Panc1 (cell line): ENCODE data around the gene PPP1CA. TPM values are rescaled to one million over a fixed set of nuclear protein-coding genes. Genes with fewer than 3 reads are reported as not detected.
A peak's percentile ranks its signal among the peaks of the same experiment; 100 is the strongest.
"Not testable (repeated sequence)": the region's sequence is repeated elsewhere in the genome, so short reads cannot be mapped to it uniquely, and the experiment has no call there.

ENCODE experiments used
- ATAC-seq: fragments of 200-7000 bp; cut with Tn5 transposase; 2 replicates; pipeline ENCODE4 v1.9.1; 2020; ENCODE audit warnings: mild to moderate bottlenecking, moderate library complexity
- BruUV-seq: library from RNA; stranded (reverse); fragments of 400-500 nt; replicated peaks from 2 replicates; lab custom pipeline; 2021; lab: Mats Ljungman, UMichigan
- CTCF ChIA-PET: fragments of 300-600 bp; sonication (Branson Sonifier 250); formaldehyde crosslinking; loops from one replicate; lab custom pipeline; 2022; ENCODE audit warnings: antibody characterized with exemption; lab: Charles Lee
- POLR2A ChIA-PET: fragments of 300-600 bp; sonication (Branson Sonifier 250); formaldehyde crosslinking; loops from one replicate; lab custom pipeline; 2022; ENCODE audit warnings: antibody characterized with exemption; lab: Charles Lee
- DNase-seq: peaks from one replicate; pipeline ENCODE4 v3.0.0-alpha.2; 2010; ENCODE audit warnings: low read depth, low spot score
- H3K27ac ChIP-seq: 2 replicates; pipeline ENCODE4 v1.5.1; 2011; ENCODE audit warnings: mild to moderate bottlenecking, low read length, inconsistent platforms
- H3K27me3 ChIP-seq: fragments of 200-500 bp; sonication (Bioruptor generic); 2 replicates; pipeline ENCODE4 v1.6.0; 2014; ENCODE audit warnings: low read length, inconsistent platforms; ENCODE audit not compliant: control insufficient read depth, insufficient read depth
- H3K36me3 ChIP-seq: fragments of 200-500 bp; sonication (Bioruptor generic); 2 replicates; pipeline ENCODE4 v1.5.1; 2014; ENCODE audit warnings: inconsistent platforms, mild to moderate bottlenecking, low read length, moderate library complexity; ENCODE audit not compliant: control insufficient read depth, insufficient read depth
- H3K4me1 ChIP-seq: 2 replicates; pipeline ENCODE4 v1.5.1; 2011; ENCODE audit warnings: inconsistent platforms, mild to moderate bottlenecking, low read length, moderate library complexity; ENCODE audit not compliant: control insufficient read depth, insufficient read depth
- H3K4me3 ChIP-seq, 2 experiments: 2 replicates each; pipeline ENCODE4 v1.5.1; 2011 to 2012; ENCODE audit warnings: low read depth in 2 of 2, low read length in 2 of 2, mild to moderate bottlenecking in 2 of 2, inconsistent platforms in 1 of 2, moderate library complexity in 1 of 2
- H3K9me3 ChIP-seq: fragments of 200-500 bp; sonication (Bioruptor generic); 2 replicates; pipeline ENCODE4 v1.5.1; 2014; ENCODE audit warnings: low read depth, mild to moderate bottlenecking, inconsistent platforms, low read length, moderate library complexity; ENCODE audit not compliant: control insufficient read depth, insufficient read depth
- CTCF ChIP-seq: fragments of 450-650 bp; IDR thresholded peaks from 2 replicates; pipeline ENCODE4 v1.5.1; 2017; ENCODE audit warnings: mild to moderate bottlenecking
- POLR2AphosphoS5 ChIP-seq: IDR thresholded peaks from 2 replicates; pipeline ENCODE4 v1.6.1; 2012; ENCODE audit warnings: mild to moderate bottlenecking, low read depth, low read length, moderate library complexity
- SIN3A ChIP-seq: IDR thresholded peaks from 2 replicates; pipeline ENCODE4 v1.6.1; 2012; ENCODE audit warnings: low read depth, mild to moderate bottlenecking, low read length, moderate library complexity, borderline replicate concordance; ENCODE audit not compliant: insufficient read depth
- TCF7L2 ChIP-seq: IDR thresholded peaks from 2 replicates; pipeline ENCODE4 v1.6.1; 2011; ENCODE audit warnings: mild to moderate bottlenecking, low read depth, low read length, inconsistent platforms
- in situ Hi-C: cut with HindIII; loops from 2 replicates; pipeline ENCODE4 v1.10.0; 2016; ENCODE audit warnings: low sequenced_read_pairs, low pct_unique_long_range_greater_than_20kb
- intact Hi-C: fragments of 100-400 bp; cut with micrococcal nuclease; formaldehyde crosslinking; loops from one replicate; pipeline ENCODE4 v1.10.0; 2022; ENCODE audit not compliant: unreplicated experiment
- total RNA-seq: library from RNA; stranded (reverse); gene quantifications from one replicate; pipeline ENCODE4 v1.2.1, GENCODE V29; 2021; ENCODE audit not compliant: unreplicated experiment
- TF ChIP-seq, protein P1 (sequence below), 2 experiments: IDR thresholded peaks; 2 replicates each; pipeline ENCODE4 v1.6.1; 2011 to 2012; ENCODE audit warnings: low read depth in 2 of 2, control low read depth in 1 of 2, low read length in 1 of 2, mild to moderate bottlenecking in 1 of 2, moderate library complexity in 1 of 2; ENCODE audit not compliant: insufficient read depth in 1 of 2

The PPP1CA gene
- total RNA-seq, 1 experiment from 2014 or later, result 361 TPM

DNA sequence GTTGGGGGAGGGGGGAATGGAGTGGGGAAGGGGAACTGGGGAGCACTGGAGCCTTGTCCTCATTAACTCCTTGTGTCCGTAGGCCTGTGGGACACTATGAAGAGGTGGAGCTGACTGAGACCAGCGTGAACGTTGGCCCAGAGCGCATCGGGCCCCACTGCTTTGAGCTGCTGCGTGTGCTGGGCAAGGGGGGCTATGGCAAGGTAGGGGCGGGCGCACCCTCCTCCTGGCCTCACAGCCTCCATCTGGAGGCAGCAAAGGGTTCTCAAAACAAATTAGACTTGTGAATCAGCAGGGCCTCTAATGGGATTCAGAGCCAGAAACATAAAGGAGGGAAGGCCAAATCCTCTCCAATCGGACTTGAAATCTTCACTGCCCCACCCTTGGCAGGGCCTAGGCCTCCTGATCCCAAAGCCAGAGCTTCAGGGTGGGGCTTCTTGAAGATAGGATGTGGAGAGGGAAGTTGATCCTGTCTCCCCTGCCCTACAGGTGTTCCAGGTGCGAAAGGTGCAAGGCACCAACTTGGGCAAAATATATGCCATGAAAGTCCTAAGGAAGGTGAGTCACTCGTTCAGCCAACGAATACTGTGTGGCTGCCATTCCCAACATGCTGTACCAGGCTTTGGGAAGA, 27.5 kb upstream of the PPP1CA start:
- H3K27ac ChIP-seq, result peak overlapping the region; percentile 85
- intact Hi-C loops, result no loop called here
- no peak for DNase-seq
- ChIA-PET POLR2A (no interaction called here), CTCF (interaction anchor here (0.6 kb wide), 1 partner anchor 58 kb away, joined by 3 read pairs; no protein-coding TSS in a partner anchor)
- peak overlapping the region; percentile 63 to 95 for H3K4me3 ChIP-seq
- BruUV-seq, result no TSS peak
- H3K27me3 ChIP-seq, result no peaks in the 10 kb centered on the region
- H3K4me1 ChIP-seq, result peaks cover 14% of the 10 kb centered on the region
- H3K36me3 ChIP-seq, result no peaks in the 10 kb centered on the region; the same call in 1 of the 2 replicates
- no peak for ATAC-seq
- in situ Hi-C loops, result no loop called here
- no peaks in the 10 kb centered on the region for H3K9me3 ChIP-seq
- TF ChIP-seq CTCF (no peak), SIN3A (no peak), POLR2AphosphoS5 (no peak), TCF7L2 (no peak)
- TF ChIP-seq, protein P1, sequence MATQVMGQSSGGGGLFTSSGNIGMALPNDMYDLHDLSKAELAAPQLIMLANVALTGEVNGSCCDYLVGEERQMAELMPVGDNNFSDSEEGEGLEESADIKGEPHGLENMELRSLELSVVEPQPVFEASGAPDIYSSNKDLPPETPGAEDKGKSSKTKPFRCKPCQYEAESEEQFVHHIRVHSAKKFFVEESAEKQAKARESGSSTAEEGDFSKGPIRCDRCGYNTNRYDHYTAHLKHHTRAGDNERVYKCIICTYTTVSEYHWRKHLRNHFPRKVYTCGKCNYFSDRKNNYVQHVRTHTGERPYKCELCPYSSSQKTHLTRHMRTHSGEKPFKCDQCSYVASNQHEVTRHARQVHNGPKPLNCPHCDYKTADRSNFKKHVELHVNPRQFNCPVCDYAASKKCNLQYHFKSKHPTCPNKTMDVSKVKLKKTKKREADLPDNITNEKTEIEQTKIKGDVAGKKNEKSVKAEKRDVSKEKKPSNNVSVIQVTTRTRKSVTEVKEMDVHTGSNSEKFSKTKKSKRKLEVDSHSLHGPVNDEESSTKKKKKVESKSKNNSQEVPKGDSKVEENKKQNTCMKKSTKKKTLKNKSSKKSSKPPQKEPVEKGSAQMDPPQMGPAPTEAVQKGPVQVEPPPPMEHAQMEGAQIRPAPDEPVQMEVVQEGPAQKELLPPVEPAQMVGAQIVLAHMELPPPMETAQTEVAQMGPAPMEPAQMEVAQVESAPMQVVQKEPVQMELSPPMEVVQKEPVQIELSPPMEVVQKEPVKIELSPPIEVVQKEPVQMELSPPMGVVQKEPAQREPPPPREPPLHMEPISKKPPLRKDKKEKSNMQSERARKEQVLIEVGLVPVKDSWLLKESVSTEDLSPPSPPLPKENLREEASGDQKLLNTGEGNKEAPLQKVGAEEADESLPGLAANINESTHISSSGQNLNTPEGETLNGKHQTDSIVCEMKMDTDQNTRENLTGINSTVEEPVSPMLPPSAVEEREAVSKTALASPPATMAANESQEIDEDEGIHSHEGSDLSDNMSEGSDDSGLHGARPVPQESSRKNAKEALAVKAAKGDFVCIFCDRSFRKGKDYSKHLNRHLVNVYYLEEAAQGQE (IDR thresholded peaks at IDR 0.05; ENCODE audit: insufficient read depth in 1 of 2, low read depth in 2 of 2, low read length in 1 of 2), result no peak

- DNase-seq, result peak; percentile 96
- in situ Hi-C loops (no loop called here), intact Hi-C loops (no loop called here)
- Histone ChIP-seq H3K36me3 (no peaks in the 10 kb centered on the region; the same call in 1 of the 2 replicates), H3K9me3 (no peaks in the 10 kb centered on the region), H3K27me3 (no peaks in the 10 kb centered on the region), H3K4me3 (peak within 1 kb of the TSS; percentile 63 to 95), H3K4me1 (peaks cover 7% of the 10 kb centered on the region), H3K27ac (peak within 1 kb of the TSS; percentile 85)
- peak; percentile 93 for ATAC-seq
- POLR2A ChIA-PET, result no interaction called here
- BruUV-seq, result no TSS peak
- TF ChIP-seq SIN3A (peak; percentile 92; the same call in 1 of the 2 replicates), POLR2AphosphoS5 (peak; percentile 88), CTCF (no peak), TCF7L2 (no peak)
- TF ChIP-seq, protein P1 (IDR thresholded peaks at IDR 0.05; ENCODE audit: insufficient read depth in 1 of 2, low read depth in 2 of 2, low read length in 1 of 2), result no peak
- CTCF ChIA-PET, result interaction anchor here (0.6 kb wide), 1 partner anchor 113 kb away, joined by 3 read pairs; no protein-coding TSS in a partner anchor
Observed at GRCh38 chr11:67428052-67429001, 26.7 kb upstream of the PPP1CA start, which contains the start of gene RPS6KB2. RPS6KB2 (plus strand) TSS chr11:67428494; CDS start chr11:67428546, 52 bp downstream.

DNA sequence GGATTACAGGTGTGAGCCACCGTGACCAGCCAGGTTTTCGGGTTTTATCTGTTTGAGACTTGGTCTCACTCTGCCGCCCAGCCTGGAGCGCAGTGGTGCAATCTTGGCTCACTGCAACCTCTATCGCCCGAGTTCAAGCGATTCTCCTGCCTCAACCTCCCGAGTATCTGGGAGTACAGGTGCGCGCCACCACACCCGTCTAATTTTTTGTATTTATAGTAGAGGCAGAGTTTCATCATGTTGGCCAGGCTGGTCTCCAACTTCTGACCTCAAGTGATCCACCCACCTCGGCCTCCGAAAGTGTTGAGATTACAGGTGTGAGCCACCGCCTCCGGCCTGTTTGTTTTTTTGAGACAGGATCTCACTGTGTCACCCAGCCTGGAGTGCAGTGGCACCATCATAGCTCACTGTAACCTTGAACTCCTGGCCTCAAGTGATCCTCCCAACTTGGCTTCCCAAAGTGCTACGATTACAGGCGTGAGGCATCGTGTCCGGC, 25.8 kb upstream of the PPP1CA start:
- POLR2A ChIA-PET, H3K4me1 ChIP-seq, CTCF ChIA-PET, H3K9me3 ChIP-seq, DNase-seq, intact Hi-C loops, ATAC-seq, BruUV-seq, H3K27me3 ChIP-seq, in situ Hi-C loops, H3K36me3 ChIP-seq: not testable (repeated sequence)
- peak overlapping the region; percentile 63 to 95 for H3K4me3 ChIP-seq
- H3K27ac ChIP-seq, result peak overlapping the region; percentile 85
